GM21723 (cell line): Measurements from ENCODE around the gene FOXB2.
A peak's percentile ranks its signal among the peaks of the same experiment; 100 is the strongest.
"Not testable (repeated sequence)": the region's sequence is repeated elsewhere in the genome, so short reads cannot be mapped to it uniquely, and the experiment has no call there.

ENCODE experiments used
- ATAC-seq: cut with Tn5 transposase; IDR thresholded peaks from one replicate; pipeline ENCODE4 v1.9.1; 2021; ENCODE audit warnings: mild to moderate bottlenecking, moderate library complexity; ENCODE audit not compliant: unreplicated experiment

The FOXB2 gene

DNA sequence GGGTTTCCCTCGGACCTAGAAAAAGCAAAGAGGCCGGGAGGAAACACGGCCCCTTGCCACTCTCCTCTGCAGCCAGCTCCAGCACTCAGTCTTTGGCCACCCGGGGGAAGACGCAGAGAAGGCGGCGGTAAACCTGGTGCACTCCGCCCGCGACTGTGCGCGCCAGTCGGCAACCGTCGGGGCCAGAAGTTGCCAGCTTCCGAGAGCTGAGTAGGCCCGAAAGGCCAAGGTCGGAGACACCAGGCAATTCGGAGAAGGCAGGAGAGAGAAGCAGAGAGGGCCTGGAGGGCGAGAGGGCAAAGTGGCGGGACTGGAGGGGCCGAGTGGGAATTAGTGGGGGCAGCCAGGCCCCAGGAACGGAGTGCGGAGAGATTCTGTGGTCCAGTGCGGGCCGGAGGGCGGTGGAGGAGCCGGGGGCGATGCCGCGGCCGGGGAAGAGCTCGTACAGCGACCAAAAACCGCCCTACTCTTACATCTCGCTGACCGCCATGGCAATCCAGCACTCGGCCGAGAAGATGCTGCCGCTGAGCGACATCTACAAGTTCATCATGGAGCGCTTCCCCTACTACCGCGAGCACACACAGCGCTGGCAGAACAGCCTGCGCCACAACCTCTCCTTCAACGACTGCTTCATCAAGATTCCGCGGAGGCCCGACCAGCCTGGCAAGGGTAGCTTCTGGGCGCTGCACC is at the start of gene FOXB2:
TSS of gene FOXB2 (plus strand) at position 420 of the 690 bp plus-strand sequence. CDS start at position 420, 0 bp downstream.
- ATAC-seq = no peak

DNA sequence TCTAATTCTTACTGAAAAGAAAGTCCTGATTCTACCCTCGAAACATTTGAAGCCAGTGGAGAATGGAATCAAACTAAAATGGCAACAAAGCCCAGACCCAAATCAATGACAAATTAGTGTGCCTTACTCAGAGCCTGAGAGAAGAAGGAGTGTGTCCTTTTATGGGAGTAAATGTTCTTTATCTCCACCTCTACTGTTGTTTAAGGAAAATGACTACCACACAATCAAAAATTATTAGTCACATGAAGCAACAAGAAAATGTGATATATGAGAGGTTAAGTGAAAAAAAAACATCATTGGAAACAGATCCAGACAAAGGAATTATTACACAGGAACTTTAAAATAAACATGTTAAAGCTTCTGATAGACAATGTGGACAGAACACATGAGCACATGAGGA is 49.7 kb upstream of the FOXB2 start:
- ATAC-seq = no peak

DNA sequence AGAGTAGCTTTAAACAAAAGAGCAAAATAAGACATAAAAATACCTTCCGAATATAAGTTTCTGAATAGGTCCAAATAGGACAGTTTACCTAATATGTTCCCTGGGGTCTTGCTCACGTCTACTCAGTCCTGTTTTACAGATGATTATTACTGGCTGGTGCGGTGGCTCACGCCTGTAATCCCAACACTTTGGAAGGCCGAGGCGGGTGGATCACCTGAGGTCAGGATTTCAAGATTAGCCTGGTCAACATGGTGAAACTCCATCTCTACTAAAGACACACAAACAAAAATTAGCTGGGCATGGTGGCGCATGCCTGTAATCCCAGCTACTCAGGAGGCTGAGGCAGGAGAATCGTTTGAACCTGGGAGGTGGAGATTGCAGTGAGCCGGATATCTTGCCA is 40.6 kb upstream of the FOXB2 start:
- not testable (repeated sequence) for ATAC-seq

DNA sequence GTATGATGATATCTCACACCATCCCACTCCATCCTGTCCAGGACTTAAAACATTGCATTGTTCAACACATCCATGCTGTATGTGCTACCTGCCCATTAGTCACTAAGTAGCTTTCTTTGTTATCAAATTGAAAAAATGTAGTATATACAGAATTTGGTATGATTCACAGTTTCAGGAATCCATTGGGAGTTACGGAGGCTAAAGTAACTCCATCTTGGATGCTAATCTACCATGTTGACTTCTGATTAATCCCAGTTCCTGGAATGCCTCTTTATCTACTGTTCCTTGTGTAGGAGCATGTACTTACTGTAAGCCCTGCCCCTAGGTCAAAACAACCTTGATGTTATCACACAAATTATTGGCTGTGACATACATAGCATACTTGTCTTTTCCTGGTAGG is 38.9 kb upstream of the FOXB2 start:
- ATAC-seq = no peak

DNA sequence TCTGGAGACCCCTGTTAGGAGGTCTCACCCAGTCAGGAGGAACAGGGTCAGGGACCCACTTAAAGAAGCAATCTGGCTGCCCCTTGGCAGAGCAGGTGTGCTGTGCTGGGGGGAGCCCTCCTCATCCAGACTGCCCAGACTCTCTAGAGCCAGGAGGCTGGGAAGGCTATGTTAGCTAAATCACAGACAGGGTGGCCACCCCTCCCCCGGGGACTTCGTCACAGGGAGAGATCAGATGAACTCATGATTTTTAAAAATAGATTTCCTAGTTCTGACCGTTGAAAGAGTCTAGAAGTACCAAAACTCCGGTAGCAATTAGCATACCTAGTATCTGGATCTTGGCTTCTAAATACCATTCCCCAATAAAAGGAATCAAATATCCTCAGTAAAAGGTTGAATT is 35.0 kb upstream of the FOXB2 start:
- ATAC-seq = no peak

DNA sequence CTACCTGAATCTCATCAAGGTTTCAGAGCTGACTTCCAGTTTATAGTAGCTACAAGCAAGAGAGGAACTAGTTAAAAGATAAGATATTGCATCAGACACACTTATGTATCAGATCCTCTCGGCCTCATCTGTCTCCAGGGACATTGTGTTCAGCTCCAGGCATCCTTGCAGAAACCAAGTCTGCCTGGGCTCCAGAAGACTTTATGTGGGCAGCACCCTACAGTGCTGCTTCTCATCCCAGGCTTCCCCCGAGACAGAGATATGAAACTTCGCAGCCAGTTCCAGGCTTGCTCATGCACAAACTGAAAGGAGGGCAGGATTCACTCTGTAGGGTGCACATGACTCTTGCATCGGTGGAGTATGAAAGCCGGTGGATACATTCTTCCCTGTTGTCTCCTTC is 33.9 kb upstream of the FOXB2 start:
- ATAC-seq = no peak

DNA sequence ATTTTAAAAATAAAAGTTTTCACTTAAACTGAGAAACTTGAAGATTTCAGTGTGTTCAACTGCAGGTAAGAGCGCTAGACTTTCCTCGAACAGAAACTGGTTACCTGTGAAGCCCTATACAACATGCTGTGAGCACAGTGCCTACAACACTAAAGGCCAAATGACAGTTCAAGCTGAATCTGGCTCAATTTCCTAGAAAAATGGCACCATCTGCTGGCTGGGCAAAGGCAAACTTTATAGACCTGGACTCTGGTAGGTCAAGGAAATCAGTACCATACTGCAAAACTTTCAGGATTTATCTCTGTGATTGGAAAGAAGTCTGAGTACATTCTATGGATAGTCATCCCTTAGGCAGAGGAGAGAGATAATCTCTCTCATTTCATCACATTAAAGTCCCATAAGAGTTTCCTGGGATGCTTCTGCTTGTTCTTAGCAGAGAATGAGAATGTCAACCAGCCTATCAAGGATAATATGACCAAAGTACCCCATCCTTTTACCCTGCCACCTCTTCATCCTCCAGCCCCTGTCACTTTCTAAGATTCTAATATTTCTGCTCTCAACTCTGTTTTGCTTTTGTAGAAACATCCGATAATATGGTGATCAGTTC is 31.8 kb upstream of the FOXB2 start:
- peak; percentile 46 for ATAC-seq

DNA sequence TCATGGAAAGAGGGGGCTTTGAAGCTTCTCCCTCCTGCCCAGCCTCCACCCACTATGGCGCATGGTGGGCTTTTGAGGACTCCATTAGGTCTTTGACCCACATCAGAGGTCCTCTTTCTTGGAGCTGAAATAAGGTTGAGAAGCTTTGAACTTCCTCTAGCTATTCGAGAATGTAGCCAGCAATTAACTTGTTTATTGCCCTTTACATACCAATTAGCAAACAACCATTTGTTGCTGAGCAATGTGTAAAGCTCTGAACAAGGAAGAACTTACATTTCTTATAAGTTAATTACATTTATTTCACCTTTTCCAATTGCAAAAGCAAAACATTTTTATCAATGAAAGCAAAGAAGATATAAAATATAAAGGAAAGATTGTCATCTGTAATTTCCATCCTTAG is 30.5 kb upstream of the FOXB2 start:
- no peak for ATAC-seq

DNA sequence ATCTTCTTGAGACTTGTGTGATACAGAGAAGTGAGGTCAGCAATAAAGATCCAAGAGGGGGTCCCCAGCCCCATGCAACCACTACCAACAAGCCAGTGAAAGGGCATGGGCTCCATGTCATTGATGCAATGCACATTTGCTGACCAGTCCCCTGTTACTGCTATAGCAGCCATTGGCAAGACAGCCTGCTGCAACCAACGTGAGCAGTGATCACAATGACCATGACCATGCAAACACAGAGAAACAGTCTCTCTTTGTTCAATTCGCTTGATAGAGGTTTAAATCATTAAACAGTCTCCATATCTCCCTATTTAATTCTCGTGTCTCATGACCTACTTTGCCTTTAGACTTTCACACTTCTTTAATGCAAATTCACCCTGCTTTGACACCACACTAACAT is 30.0 kb upstream of the FOXB2 start:
- ATAC-seq = no peak

DNA sequence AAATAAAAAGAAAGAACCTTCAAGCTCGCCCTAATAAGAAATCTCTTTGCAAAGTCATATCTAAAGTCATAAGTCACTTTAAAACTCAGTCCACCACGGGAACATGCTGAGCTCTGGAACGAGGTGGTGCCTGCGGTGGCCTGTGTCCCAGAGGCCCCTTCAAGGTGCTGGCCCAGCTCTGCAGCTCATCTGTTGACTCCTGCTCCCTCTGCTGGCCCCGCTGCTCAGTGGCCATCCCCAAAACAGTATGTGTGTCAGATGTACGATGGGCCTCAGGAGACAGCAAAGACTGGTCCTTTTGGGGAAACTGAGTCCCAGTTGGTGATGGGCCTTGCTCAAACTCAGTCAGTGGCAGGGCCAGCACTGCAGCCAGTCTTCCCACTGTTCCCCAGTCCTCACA is 22.8 kb upstream of the FOXB2 start:
- ATAC-seq = no peak

DNA sequence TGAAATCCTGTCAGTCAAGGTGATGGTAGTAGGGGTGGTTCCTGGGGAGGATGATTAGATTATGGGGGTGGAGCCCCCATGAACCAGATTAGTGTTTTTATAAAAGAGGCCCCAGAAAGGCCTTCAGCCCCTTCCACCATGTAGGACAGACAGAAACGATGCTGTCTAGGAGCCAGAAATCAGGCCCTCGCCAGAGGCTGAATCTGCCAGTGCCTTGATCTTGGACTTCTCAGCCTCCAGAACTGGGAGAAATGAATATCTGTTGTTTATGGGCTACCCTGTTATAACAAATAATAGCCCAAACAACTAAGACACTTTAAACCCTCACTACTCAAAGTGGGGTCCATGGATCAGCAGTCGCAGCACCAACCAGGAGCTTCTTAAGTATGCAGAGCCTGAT is 20.2 kb upstream of the FOXB2 start:
- no peak for ATAC-seq

DNA sequence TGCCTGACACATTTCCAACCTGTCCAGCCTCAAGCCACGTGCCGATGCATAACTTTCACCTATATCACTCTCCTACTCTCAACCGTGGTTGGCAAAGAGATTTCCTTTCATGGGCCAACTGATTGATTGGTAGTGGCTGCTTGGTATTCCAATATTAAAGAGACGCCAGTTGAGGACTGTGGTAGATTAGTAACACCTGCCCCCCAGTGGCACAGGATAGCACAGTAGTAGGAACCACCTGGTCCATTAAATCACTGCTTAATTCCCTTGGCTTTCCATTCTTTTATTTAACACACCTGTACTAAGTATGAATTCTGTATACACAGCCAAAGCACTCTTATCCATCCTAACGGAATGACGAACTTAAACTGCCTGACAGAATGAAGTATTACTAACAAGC is 19.1 kb upstream of the FOXB2 start:
- ATAC-seq = no peak

DNA sequence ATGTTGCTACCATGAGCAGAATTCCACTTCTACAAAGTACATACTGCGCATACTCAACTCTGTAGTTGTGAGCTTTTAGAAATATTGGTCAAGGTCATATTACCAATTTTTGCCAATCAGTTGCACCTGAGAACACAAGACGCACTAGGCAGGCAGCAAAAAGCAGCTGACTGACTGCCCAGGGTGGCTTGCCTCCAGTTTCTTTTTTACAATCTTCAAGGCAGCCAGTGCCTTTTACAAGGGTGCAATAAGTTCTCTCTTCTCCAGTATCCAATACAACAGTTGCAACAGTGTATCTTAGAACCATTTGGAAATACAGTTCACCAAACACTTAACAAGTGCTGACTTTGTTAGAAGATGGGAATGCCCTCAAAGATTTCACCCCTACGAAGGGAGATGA is 16.1 kb upstream of the FOXB2 start:
- ATAC-seq = no peak

DNA sequence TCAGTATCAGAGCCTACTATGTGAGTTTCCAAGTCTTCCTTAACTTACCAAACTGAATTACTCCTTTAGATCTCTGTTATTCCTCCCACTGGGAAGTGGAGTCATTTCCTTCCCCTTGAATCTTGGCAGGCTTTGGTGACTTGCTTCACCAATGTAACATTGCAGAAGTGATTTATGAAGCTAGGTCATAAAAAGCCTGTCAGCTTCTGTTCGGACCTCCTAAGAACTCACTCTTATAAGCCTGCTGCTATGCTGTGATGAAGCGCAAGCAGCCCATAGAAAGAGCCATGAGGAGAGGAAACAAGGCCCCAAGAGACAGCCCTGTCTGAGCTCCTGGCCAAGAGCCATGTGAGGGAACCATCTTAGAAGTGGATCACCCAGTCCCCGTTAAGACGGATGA is 14.2 kb upstream of the FOXB2 start:
- no peak for ATAC-seq

DNA sequence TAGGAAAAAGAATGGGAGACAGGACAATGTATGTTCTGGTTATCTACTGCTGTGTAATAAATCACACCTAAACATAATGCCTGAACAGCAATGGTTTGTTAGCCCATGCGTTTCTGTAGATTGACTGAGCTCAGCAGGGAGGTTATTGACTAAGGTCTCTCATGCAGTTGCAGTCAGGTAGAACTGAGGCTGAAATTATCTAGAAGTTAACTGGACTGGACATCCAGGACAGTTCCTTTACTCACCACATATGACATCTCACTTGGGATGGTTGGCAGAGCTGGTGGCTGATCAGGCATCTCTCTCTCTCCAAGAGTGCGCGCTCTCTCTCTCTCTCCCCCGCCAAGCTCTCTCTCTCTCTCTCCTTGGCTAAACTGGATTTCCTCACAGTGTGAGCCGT is 8.9 kb upstream of the FOXB2 start:
- ATAC-seq = no peak

DNA sequence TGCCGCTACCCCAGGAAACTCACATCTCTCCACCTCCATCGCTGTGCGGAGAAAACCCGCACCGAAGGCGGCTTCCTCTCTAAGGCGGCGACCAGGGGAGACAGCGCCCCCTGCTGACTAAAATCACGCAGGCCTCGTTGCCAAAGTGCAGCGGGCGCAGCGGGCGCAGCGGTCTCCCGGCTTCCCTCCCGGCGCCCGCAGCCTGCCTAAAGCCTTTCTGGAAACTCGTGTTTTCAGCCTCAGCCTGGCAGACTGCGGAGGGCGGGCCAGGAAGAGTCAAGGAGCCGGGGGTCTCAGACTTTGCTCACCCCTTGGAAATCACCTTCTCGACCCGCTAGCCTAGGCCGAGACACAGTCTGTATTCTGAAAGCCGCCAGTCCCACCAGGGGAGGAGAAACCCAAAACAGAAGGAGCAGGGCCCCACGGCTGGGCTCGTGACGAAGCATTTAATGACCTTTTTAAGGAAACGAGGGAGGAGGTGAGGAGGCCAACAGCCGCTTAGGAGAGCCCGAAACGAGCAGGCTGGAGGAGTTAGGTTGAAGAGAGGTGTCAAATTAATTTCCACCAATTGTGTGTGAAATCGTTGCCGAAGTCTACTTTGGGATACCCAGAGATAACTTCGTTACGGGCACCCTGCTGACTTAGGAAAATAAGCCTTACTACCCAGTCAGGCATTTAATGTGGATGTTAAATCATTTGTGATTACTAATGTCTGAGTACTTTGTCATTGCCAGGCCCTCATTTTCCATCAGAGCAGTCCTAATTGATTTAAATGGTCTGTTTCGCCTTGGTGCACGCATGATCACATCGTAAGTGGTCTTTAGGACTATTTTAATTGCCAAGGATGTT is 7.3 kb upstream of the FOXB2 start:
- peak; percentile 90 for ATAC-seq

DNA sequence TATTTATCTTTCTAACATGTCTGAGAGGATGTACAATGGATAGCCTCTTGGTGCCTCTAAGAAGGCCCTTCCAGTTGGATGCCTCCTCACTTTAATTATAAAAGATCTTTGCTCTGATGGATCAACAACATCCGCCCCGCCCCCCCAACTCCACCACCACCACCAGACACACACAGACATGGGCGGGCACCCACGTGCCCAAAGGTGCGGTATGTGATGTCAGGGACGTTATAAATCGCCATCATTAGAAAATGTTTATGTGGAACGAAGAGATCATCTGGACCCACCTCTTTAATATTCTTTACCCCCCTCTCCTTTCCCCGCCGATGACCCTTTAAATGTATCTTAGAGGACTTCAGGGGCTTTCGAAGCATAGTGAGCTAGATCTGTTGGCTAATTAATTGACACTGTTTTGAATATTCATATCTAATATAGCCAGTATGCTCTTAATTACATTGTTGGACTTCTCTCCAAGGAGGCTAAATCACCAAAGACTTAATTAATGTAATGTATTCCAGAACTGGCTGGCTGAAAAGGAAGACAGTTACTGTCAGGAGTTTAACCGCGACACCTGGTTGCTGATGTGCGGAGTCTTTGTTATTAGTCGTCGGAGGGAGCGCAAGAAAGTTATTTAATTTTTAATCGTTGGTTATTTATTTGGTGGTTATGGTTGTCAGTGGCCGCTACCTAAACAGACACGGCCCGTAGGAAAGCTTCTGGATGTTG is 6.1 kb upstream of the FOXB2 start:
- no peak for ATAC-seq

DNA sequence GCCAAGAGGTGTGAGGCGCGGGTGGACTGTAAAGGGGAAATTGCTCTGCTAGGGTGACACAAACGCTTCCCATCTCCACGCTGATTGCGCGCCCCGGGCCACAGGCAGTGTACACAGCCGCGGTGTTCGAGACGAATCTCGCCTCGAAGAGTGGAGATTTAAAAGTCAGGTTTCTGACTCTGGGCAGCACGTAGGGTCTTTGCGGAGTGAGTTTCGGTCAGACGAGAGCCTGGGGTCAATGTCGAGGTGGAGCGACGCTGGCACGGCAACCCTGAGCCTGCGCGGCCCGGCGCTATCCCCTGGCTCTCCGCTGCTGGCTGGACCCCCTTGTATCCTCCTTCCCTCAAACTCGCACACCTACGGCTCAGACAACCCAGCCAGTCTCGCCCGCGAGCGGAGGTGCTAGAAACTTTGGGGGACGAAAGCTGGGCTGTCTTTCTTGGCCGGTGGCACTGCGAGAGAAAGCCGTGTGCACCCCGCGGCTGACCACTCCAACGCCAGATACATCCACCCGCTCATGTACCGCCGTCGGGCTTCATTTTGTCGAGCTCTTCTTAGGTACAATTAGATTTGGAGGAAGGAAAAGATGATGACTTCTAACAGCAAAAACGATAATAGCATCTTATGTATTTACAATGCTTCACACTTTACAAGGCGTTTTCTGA is 5.4 kb upstream of the FOXB2 start:
- ATAC-seq = no peak

DNA sequence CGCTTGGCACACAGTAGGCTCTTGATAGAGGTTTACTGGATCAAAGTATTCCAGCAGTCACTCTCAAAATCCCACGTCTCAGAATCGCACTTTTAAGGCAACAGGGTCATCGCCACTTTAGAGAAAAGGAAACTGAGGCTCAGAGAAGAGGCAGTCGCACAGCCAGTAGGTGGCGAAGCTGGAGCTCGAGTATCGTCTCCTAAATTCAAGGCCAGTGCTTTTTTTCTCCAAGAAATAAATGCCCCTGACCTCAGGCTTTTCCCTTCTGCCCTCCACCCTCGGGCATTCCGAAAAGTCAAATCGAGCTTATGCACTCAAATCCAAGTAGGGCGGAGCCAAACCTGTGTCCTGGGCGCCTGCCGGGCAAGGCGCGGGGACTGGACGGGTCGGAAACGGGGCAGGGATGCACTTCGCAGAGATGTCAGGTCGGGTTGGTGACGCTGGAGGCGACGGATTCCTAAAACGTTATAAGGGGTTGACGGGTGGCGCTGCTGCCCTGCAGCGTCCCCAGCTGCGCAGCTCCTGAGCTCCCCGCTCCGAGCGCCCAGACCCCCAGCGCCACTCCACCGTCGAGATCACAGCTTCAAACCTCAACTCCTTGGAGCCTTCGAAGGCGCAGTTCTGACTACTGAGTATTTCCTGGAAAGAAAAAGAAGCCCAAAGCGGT is 4.7 kb upstream of the FOXB2 start:
- no peak for ATAC-seq

DNA sequence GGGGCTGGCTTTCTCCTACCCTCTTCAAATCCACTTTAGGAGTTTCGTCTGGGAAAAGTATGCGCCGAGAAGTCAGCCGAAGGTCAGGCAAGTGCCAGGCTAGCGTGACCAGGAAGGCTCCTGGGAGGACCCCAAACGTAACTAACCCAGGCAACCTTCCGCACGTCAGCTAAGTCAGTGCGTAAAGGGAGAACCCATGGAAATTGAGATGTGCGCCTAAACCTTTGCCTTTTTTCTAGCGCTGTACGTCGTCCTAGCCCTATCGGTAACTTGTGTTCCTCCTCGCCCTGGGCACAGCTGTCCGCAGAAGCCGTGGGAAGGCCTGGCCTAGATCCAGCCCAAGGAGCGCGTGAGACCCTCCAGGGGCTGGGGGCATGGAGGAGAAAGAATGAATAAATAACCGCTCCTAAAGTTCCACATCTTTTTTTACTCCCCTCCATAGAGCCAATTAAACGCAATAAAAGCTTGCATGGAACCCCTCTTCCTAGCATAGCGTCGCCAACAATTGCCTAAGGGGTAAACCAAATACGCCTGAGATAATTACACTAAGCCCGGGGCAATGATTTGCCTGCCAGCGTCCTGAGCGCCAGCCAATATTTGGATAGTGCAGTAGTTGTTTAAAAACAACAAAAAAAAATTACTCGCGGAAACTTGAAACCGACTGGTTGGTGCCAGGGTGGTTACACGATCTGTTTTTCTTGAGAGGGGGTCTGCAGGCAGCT is 4.0 kb upstream of the FOXB2 start:
- ATAC-seq = no peak
